ENCODE data around the gene ABR.

- TF ChIP-seq, protein P1, sequence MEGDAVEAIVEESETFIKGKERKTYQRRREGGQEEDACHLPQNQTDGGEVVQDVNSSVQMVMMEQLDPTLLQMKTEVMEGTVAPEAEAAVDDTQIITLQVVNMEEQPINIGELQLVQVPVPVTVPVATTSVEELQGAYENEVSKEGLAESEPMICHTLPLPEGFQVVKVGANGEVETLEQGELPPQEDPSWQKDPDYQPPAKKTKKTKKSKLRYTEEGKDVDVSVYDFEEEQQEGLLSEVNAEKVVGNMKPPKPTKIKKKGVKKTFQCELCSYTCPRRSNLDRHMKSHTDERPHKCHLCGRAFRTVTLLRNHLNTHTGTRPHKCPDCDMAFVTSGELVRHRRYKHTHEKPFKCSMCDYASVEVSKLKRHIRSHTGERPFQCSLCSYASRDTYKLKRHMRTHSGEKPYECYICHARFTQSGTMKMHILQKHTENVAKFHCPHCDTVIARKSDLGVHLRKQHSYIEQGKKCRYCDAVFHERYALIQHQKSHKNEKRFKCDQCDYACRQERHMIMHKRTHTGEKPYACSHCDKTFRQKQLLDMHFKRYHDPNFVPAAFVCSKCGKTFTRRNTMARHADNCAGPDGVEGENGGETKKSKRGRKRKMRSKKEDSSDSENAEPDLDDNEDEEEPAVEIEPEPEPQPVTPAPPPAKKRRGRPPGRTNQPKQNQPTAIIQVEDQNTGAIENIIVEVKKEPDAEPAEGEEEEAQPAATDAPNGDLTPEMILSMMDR (conservative IDR thresholded peaks at IDR 0.05; ENCODE audit: low read length), result no peak
- TF ChIP-seq EZH2phosphoT487 (IDR thresholded peaks at IDR 0.05; ENCODE audit: borderline replicate concordance), result no peak
Measured at GRCh38 chr17:1036845-1037237, 142.9 kb downstream of the ABR start.

All from Loucy (cell line).